ENCODE data around the gene SLC19A3. TPM values are rescaled to one million over a fixed set of nuclear protein-coding genes. Genes with fewer than 3 reads are reported as not detected.

Gene SLC19A3
- total RNA-seq, 1 experiment from 2014 or later = not detected

- H3K79me2 ChIP-seq (ENCODE audit: low read length) = no peaks in the 10 kb centered on the region
- H3K4me3 ChIP-seq (ENCODE audit: low read length) = no peak overlapping the region
- H4K20me1 ChIP-seq (ENCODE audit: insufficient read depth, low read depth, low read length) = no peaks in the 10 kb centered on the region
- no peaks in the 10 kb centered on the region for H3K36me3 ChIP-seq (ENCODE audit: insufficient read depth, low read length)
- 0 out of 2 replicates have a peak, but pooled peaks cover 2% of the 10 kb centered on the region for H3K27me3 ChIP-seq (ENCODE audit: low read length)
- no peaks in the 10 kb centered on the region for H3K9me2 ChIP-seq (replicated peaks; ENCODE audit: insufficient read depth, low read length)
- H3K4me2 ChIP-seq (ENCODE audit: low read depth, low read length, poor library complexity, severe bottlenecking) = no peak overlapping the region
- DNase-seq = no peak
- no peaks in the 10 kb centered on the region for H3K9me3 ChIP-seq (ENCODE audit: low read length)
- no peak overlapping the region for H3K9ac ChIP-seq (ENCODE audit: low read length)
- no peak overlapping the region for H3K27ac ChIP-seq (ENCODE audit: low read length)
- H2AFZ ChIP-seq (ENCODE audit: low read length) = no peak overlapping the region
- no peaks in the 10 kb centered on the region; the same call in 1 of the 2 replicates for H3K4me1 ChIP-seq (ENCODE audit: low read length)
These were observed 52.5 kb downstream of the SLC19A3 start for GRCh38 chr2:227665189-227665940.

GRCh38 chr2:227661827-227662226, 56.0 kb downstream of the SLC19A3 start:
- Histone ChIP-seq H3K4me3 (ENCODE audit: low read length) (no peak overlapping the region), H3K79me2 (ENCODE audit: low read length) (no peaks in the 10 kb centered on the region), H3K9ac (ENCODE audit: low read length) (no peak overlapping the region), H4K20me1 (ENCODE audit: insufficient read depth, low read depth, low read length) (no peaks in the 10 kb centered on the region), H3K27me3 (ENCODE audit: low read length) (0 out of 2 replicates have a peak, but pooled peaks cover 2% of the 10 kb centered on the region), H3K9me3 (ENCODE audit: low read length) (no peaks in the 10 kb centered on the region), H3K4me2 (ENCODE audit: low read depth, low read length, poor library complexity, severe bottlenecking) (no peak overlapping the region), H3K9me2 (replicated peaks; ENCODE audit: insufficient read depth, low read length) (no peaks in the 10 kb centered on the region), H3K27ac (ENCODE audit: low read length) (no peak overlapping the region), H2AFZ (ENCODE audit: low read length) (no peak overlapping the region), H3K4me1 (ENCODE audit: low read length) (no peaks in the 10 kb centered on the region; the same call in 1 of the 2 replicates), H3K36me3 (ENCODE audit: insufficient read depth, low read length) (no peaks in the 10 kb centered on the region)
- no peak for DNase-seq

- no peaks in the 10 kb centered on the region for H3K36me3 ChIP-seq (ENCODE audit: insufficient read depth, low read length)
- H3K27ac ChIP-seq (ENCODE audit: low read length) = no peak overlapping the region
- H2AFZ ChIP-seq (ENCODE audit: low read length) = no peak overlapping the region
- 0 out of 2 replicates have a peak, but pooled peaks cover 2% of the 10 kb centered on the region for H3K27me3 ChIP-seq (ENCODE audit: low read length)
- H3K4me3 ChIP-seq (ENCODE audit: low read length) = no peak overlapping the region
- H3K4me1 ChIP-seq (ENCODE audit: low read length) = no peaks in the 10 kb centered on the region; the same call in 1 of the 2 replicates
- no peak for DNase-seq
- H3K9ac ChIP-seq (ENCODE audit: low read length) = no peak overlapping the region
- H3K9me3 ChIP-seq (ENCODE audit: low read length) = no peaks in the 10 kb centered on the region
- H4K20me1 ChIP-seq (ENCODE audit: insufficient read depth, low read depth, low read length) = no peaks in the 10 kb centered on the region
- H3K4me2 ChIP-seq (ENCODE audit: low read depth, low read length, poor library complexity, severe bottlenecking) = no peak overlapping the region
- H3K79me2 ChIP-seq (ENCODE audit: low read length) = no peaks in the 10 kb centered on the region
- no peaks in the 10 kb centered on the region for H3K9me2 ChIP-seq (replicated peaks; ENCODE audit: insufficient read depth, low read length)
These were observed 56.7 kb downstream of the SLC19A3 start for GRCh38 chr2:227661025-227661649.

- Histone ChIP-seq H3K4me2 (ENCODE audit: low read depth, low read length, poor library complexity, severe bottlenecking) (no peak overlapping the region), H3K27ac (ENCODE audit: low read length) (no peak overlapping the region), H3K79me2 (ENCODE audit: low read length) (no peaks in the 10 kb centered on the region), H3K27me3 (ENCODE audit: low read length) (no peaks in the 10 kb centered on the region), H4K20me1 (ENCODE audit: insufficient read depth, low read depth, low read length) (no peaks in the 10 kb centered on the region), H3K9ac (ENCODE audit: low read length) (no peak overlapping the region), H3K4me3 (ENCODE audit: low read length) (no peak overlapping the region), H2AFZ (ENCODE audit: low read length) (no peak overlapping the region), H3K9me3 (ENCODE audit: low read length) (no peaks in the 10 kb centered on the region), H3K36me3 (ENCODE audit: insufficient read depth, low read length) (no peaks in the 10 kb centered on the region), H3K9me2 (replicated peaks; ENCODE audit: insufficient read depth, low read length) (no peaks in the 10 kb centered on the region), H3K4me1 (ENCODE audit: low read length) (no peaks in the 10 kb centered on the region)
- no peak for DNase-seq
These were observed 60.5 kb downstream of the SLC19A3 start for GRCh38 chr2:227657199-227657845.

GRCh38 chr2:227655454-227655853, 62.4 kb downstream of the SLC19A3 start:
- H3K27me3 ChIP-seq (ENCODE audit: low read length) = no peaks in the 10 kb centered on the region
- no peaks in the 10 kb centered on the region for H3K9me2 ChIP-seq (replicated peaks; ENCODE audit: insufficient read depth, low read length)
- no peak overlapping the region for H3K27ac ChIP-seq (ENCODE audit: low read length)
- H2AFZ ChIP-seq (ENCODE audit: low read length) = no peak overlapping the region
- no peaks in the 10 kb centered on the region for H3K4me1 ChIP-seq (ENCODE audit: low read length)
- no peak overlapping the region for H3K9ac ChIP-seq (ENCODE audit: low read length)
- H3K36me3 ChIP-seq (ENCODE audit: insufficient read depth, low read length) = no peaks in the 10 kb centered on the region
- H3K9me3 ChIP-seq (ENCODE audit: low read length) = no peaks in the 10 kb centered on the region
- H3K79me2 ChIP-seq (ENCODE audit: low read length) = no peaks in the 10 kb centered on the region
- H3K4me2 ChIP-seq (ENCODE audit: low read depth, low read length, poor library complexity, severe bottlenecking) = no peak overlapping the region
- H3K4me3 ChIP-seq (ENCODE audit: low read length) = no peak overlapping the region
- no peaks in the 10 kb centered on the region for H4K20me1 ChIP-seq (ENCODE audit: insufficient read depth, low read depth, low read length)
- no peak for DNase-seq

- Histone ChIP-seq H3K9me2 (replicated peaks; ENCODE audit: insufficient read depth, low read length) (no peaks in the 10 kb centered on the region), H3K9ac (ENCODE audit: low read length) (no peak overlapping the region), H3K9me3 (ENCODE audit: low read length) (no peaks in the 10 kb centered on the region), H3K27me3 (ENCODE audit: low read length) (no peaks in the 10 kb centered on the region), H3K27ac (ENCODE audit: low read length) (no peak overlapping the region), H3K4me3 (ENCODE audit: low read length) (no peak overlapping the region), H3K4me2 (ENCODE audit: low read depth, low read length, poor library complexity, severe bottlenecking) (no peak overlapping the region), H3K79me2 (ENCODE audit: low read length) (no peaks in the 10 kb centered on the region), H4K20me1 (ENCODE audit: insufficient read depth, low read depth, low read length) (no peaks in the 10 kb centered on the region), H3K4me1 (ENCODE audit: low read length) (no peaks in the 10 kb centered on the region), H2AFZ (ENCODE audit: low read length) (no peak overlapping the region), H3K36me3 (ENCODE audit: insufficient read depth, low read length) (no peaks in the 10 kb centered on the region)
- DNase-seq = no peak
These were observed 63.4 kb downstream of the SLC19A3 start for GRCh38 chr2:227654426-227654825.

- no peak for DNase-seq
- Histone ChIP-seq H3K79me2 (ENCODE audit: low read length) (no peaks in the 10 kb centered on the region), H3K9ac (ENCODE audit: low read length) (no peak overlapping the region), H3K27me3 (ENCODE audit: low read length) (no peaks in the 10 kb centered on the region), H3K9me2 (replicated peaks; ENCODE audit: insufficient read depth, low read length) (no peaks in the 10 kb centered on the region), H3K4me3 (ENCODE audit: low read length) (no peak overlapping the region), H2AFZ (ENCODE audit: low read length) (no peak overlapping the region), H3K9me3 (ENCODE audit: low read length) (no peaks in the 10 kb centered on the region), H3K4me2 (ENCODE audit: low read depth, low read length, poor library complexity, severe bottlenecking) (no peak overlapping the region), H3K36me3 (ENCODE audit: insufficient read depth, low read length) (no peaks in the 10 kb centered on the region), H3K27ac (ENCODE audit: low read length) (no peak overlapping the region), H4K20me1 (ENCODE audit: insufficient read depth, low read depth, low read length) (no peaks in the 10 kb centered on the region), H3K4me1 (ENCODE audit: low read length) (no peaks in the 10 kb centered on the region)
These were observed 64.4 kb downstream of the SLC19A3 start for GRCh38 chr2:227653419-227653818.

- no peak overlapping the region for H3K9ac ChIP-seq (ENCODE audit: low read length)
- no peak overlapping the region for H3K4me2 ChIP-seq (ENCODE audit: low read depth, low read length, poor library complexity, severe bottlenecking)
- no peaks in the 10 kb centered on the region for H3K9me2 ChIP-seq (replicated peaks; ENCODE audit: insufficient read depth, low read length)
- no peak overlapping the region for H3K4me3 ChIP-seq (ENCODE audit: low read length)
- no peaks in the 10 kb centered on the region for H4K20me1 ChIP-seq (ENCODE audit: insufficient read depth, low read depth, low read length)
- no peaks in the 10 kb centered on the region for H3K36me3 ChIP-seq (ENCODE audit: insufficient read depth, low read length)
- H3K79me2 ChIP-seq (ENCODE audit: low read length) = no peaks in the 10 kb centered on the region
- no peaks in the 10 kb centered on the region for H3K4me1 ChIP-seq (ENCODE audit: low read length)
- H3K9me3 ChIP-seq (ENCODE audit: low read length) = no peaks in the 10 kb centered on the region
- H2AFZ ChIP-seq (ENCODE audit: low read length) = no peak overlapping the region
- no peak overlapping the region for H3K27ac ChIP-seq (ENCODE audit: low read length)
- DNase-seq = peak; percentile 41
- H3K27me3 ChIP-seq (ENCODE audit: low read length) = no peaks in the 10 kb centered on the region
These were observed 73.8 kb downstream of the SLC19A3 start for GRCh38 chr2:227643990-227644551.
